Ovary (tissue), 9 donors: ENCODE measurements around the gene STT3B. TPM values are rescaled to one million over a fixed set of nuclear protein-coding genes. Genes with fewer than 3 reads are reported as not detected.

ENCODE experiments used
- DNase-seq, 5 donors: peaks; one replicate each; pipeline ENCODE4 v3.0.0-alpha.2; 2019 to 2020
- H3K27ac ChIP-seq, 2 donors: fragments of 200-600 bp; one replicate each; pipeline versions ENCODE4 v1.5.1 to v1.8.0; 2019 to 2022
- H3K27me3 ChIP-seq: fragments of 200-600 bp; one replicate; pipeline ENCODE4 v1.8.0; 2022
- H3K36me3 ChIP-seq: fragments of 200-600 bp; sonication (generic); one replicate; pipeline ENCODE4 v1.5.1; 2019
- H3K4me1 ChIP-seq: one replicate; pipeline ENCODE4 v1.8.1; 2013; ENCODE audit warnings: mild to moderate bottlenecking, moderate library complexity; ENCODE audit not compliant: insufficient read depth
- H3K4me3 ChIP-seq: fragments of 200-600 bp; sonication (generic); one replicate; pipeline ENCODE4 v1.5.1; 2017
- H3K9me3 ChIP-seq, 2 donors: fragments of 200-600 bp in 1 of 2; sonication (generic) in 1 of 2; one replicate each; pipeline versions ENCODE4 v1.5.1 to v1.8.1; 2013 to 2019; ENCODE audit warnings: mild to moderate bottlenecking in 1 of 2, moderate library complexity in 1 of 2
- CTCF ChIP-seq, 3 donors: fragments of 450-650 bp in 2 of 3; fragments of 200-600 bp in 1 of 3; IDR thresholded peaks; one replicate each; pipeline versions ENCODE4 v1.5.1 to v1.8.0; 2016 to 2022; ENCODE audit warnings: antibody characterized with exemption in 3 of 3, mild to moderate bottlenecking in 1 of 3
- EP300 ChIP-seq: sonication (generic); formaldehyde crosslinking; IDR thresholded peaks from one replicate; pipeline ENCODE4 v1.6.1; 2017; ENCODE audit warnings: antibody characterized with exemption
- POLR2A ChIP-seq: fragments of 450-650 bp; IDR thresholded peaks from one replicate; pipeline ENCODE4 v1.6.1; 2017; ENCODE audit warnings: antibody characterized with exemption, mild to moderate bottlenecking, moderate library complexity
- WGBS, 3 donors: extraction: QIAGEN DNeasy Blood & Tissue Kit in 1 of 3; methylation state at CpG; one replicate each; pipeline versions ENCODE4 v1.1.5 to v1.1.7; 2013 to 2017; 5-methylcytosine and 5-hydroxymethylcytosine counted together
- intact Hi-C, 4 donors: fragments of 100-400 bp; cut with DNase I; formaldehyde crosslinking; loops; one replicate each; pipeline versions ENCODE4 v1.11.0 to v1.15.1; 2022 to 2023
- polyA plus RNA-seq, 2 donors: library from polyadenylated mRNA; stranded (reverse); fragments of 200-250 nt in 1 of 2; fragments of 350-450 nt in 1 of 2; fragmentation: Illumina TruSeq in 1 of 2; extraction: RNeasy Lipid Tissue Mini Kit (QIAGEN cat#74804) in 1 of 2; gene quantifications; one replicate each; pipeline ENCODE4 v1.2.3, GENCODE V29; 2013 to 2014
- total RNA-seq, 7 donors: library from RNA; depleted of rRNA in 2 of 7; stranded (reverse); fragments of >200 nt in 2 of 7; fragmentation: NEBNext Ultra II Directional in 3 of 7; extraction: Animal tissue kit (Norgen Biotek cat#: 25700) in 3 of 7; gene quantifications; one replicate each; pipeline versions ENCODE4 v1.1.0 to v1.2.4, GENCODE V29; 2016 to 2023
- donor health status: DM: no; HTN: no; CAD: no; lungs with moderate emphysema.
- donor health status: DM: no; HTN: no; CAD: no.
- donor health status: Bipolar disorder and iron deficiency.
- donor health status: DM: yes; HTN: yes; CAD: no.
- donor health status: DM: no; HTN: no; CAD: no.
- donor health status: DM: yes; HTN: yes; CAD: no.

The STT3B gene
- total and polyA plus RNA-seq, 9 donors: 79.8 to 233 (median 137) TPM

GRCh38 chr3:31606453-31606852 is 73.7 kb downstream of the STT3B start:
- intact Hi-C loops: no loop called here

GRCh38 chr3:31610700-31611275 is 78.1 kb downstream of the STT3B start:
- 94 to 100% (median 98%) methylated on average over 1 of the region's 1 CpG for WGBS, 3 donors
- no peak overlapping the region for H3K27ac ChIP-seq
- H3K27me3 ChIP-seq: no peaks in the 10 kb centered on the region
- peaks cover 0 to 12% of the 10 kb centered on the region in 2 donors for H3K9me3 ChIP-seq
- H3K36me3 ChIP-seq: no peaks in the 10 kb centered on the region
- no peak overlapping the region for H3K4me3 ChIP-seq
- H3K4me1 ChIP-seq: peaks cover 1% of the 10 kb centered on the region
- DNase-seq: no peak
- intact Hi-C loops: no loop called here
- TF ChIP-seq CTCF (IDR thresholded peaks at IDR 0.05) (no peak), EP300 (no peak), POLR2A (no peak)

More at GRCh38 chr3:31606453-31606852, 73.7 kb downstream of the STT3B start:
- 95 to 100% (median 95%) methylated on average over 4 of the region's 4 CpGs for WGBS, 3 donors
- peaks cover 0 to 12% of the 10 kb centered on the region in 2 donors for H3K9me3 ChIP-seq
- TF ChIP-seq CTCF (IDR thresholded peaks at IDR 0.05) (no peak), POLR2A (no peak), EP300 (no peak)
- DNase-seq: no peak
- no peak overlapping the region for H3K4me3 ChIP-seq
- peaks cover 1% of the 10 kb centered on the region for H3K4me1 ChIP-seq
- H3K27me3 ChIP-seq: no peaks in the 10 kb centered on the region
- no peak overlapping the region for H3K27ac ChIP-seq
- H3K36me3 ChIP-seq: no peaks in the 10 kb centered on the region

- intact Hi-C loops: no loop called here
- H3K4me1 ChIP-seq: peaks cover 1% of the 10 kb centered on the region
- DNase-seq: no peak
- no peak for TF ChIP-seq POLR2A
- no peak for TF ChIP-seq EP300
- no peak for TF ChIP-seq CTCF (IDR thresholded peaks at IDR 0.05)
- no peak overlapping the region for H3K27ac ChIP-seq
- H3K36me3 ChIP-seq: no peaks in the 10 kb centered on the region
- 86 to 96% (median 95%) methylated on average over 1 of the region's 1 CpG for WGBS, 3 donors
- no peak overlapping the region for H3K4me3 ChIP-seq
- no peaks in the 10 kb centered on the region for H3K9me3 ChIP-seq
- H3K27me3 ChIP-seq: no peaks in the 10 kb centered on the region
These were observed 80.5 kb downstream of the STT3B start for GRCh38 chr3:31613177-31613576.

- DNase-seq: no peak
- intact Hi-C loops: no loop called here
- H3K27me3 ChIP-seq: no peaks in the 10 kb centered on the region
- H3K4me3 ChIP-seq: no peak overlapping the region
- peaks cover 1% of the 10 kb centered on the region for H3K4me1 ChIP-seq
- no peaks in the 10 kb centered on the region for H3K36me3 ChIP-seq
- WGBS, 3 donors: 93 to 95% (median 93%) methylated on average over 4 of the region's 4 CpGs
- H3K27ac ChIP-seq: no peak overlapping the region
- H3K9me3 ChIP-seq: no peaks in the 10 kb centered on the region
- TF ChIP-seq POLR2A (no peak), EP300 (no peak), CTCF (IDR thresholded peaks at IDR 0.05) (no peak)
These were observed 80.9 kb downstream of the STT3B start for GRCh38 chr3:31613654-31614053.
